SK-N-SH (cell line): ENCODE results near the gene FAM221B. TPM values are rescaled to one million over a fixed set of nuclear protein-coding genes. Genes with fewer than 3 reads are reported as not detected.

Experiments used
- CTCF ChIA-PET: fragments of 300-600, 350-600 bp; formaldehyde crosslinking; extraction: SDS; loops from one replicate; lab custom pipeline; 2021; lab: Yijun Ruan, JAX
- POLR2A ChIA-PET: fragments of 350-600 bp; sonication (Branson Sonifier 250); formaldehyde crosslinking; extraction: SDS; loops from one replicate; lab custom pipeline; 2020; ENCODE audit warnings: antibody characterized with exemption, inconsistent platforms; lab: Yijun Ruan, JAX
- DNase-seq: peaks from one replicate; pipeline ENCODE4 v3.0.0; 2012
- H2AFZ ChIP-seq: fragments of 200-600 bp; sonication (generic); 2 replicates; pipeline ENCODE4 v1.8.1; 2016; ENCODE audit warnings: antibody characterized with exemption, mild to moderate bottlenecking, low read depth
- H3F3A ChIP-seq: fragments of 200-600 bp; sonication (generic); replicated peaks from 2 replicates; pipeline ENCODE3; 2016; ENCODE audit warnings: antibody characterized with exemption, mild to moderate bottlenecking; ENCODE audit not compliant: insufficient read depth
- H3K27ac ChIP-seq, 2 experiments: fragments of 200-500 bp in 1 of 2; fragments of 200-600 bp in 1 of 2; sonication (Bioruptor generic) in 1 of 2; sonication (generic), shearing (Covaris generic) in 1 of 2; 2 replicates each; pipeline versions ENCODE4 v1.5.1 to v1.6.1; 2014 to 2016; ENCODE audit warnings: low read depth in 2 of 2, inconsistent platforms in 1 of 2, low read length in 1 of 2, mild to moderate bottlenecking in 1 of 2, mixed read lengths in 1 of 2
- H3K27me3 ChIP-seq: fragments of 200-600 bp; sonication (generic), shearing (Covaris generic); 2 replicates; pipeline ENCODE4 v1.6.1; 2016; ENCODE audit warnings: mixed run types; ENCODE audit not compliant: insufficient read depth
- H3K36me3 ChIP-seq, 2 experiments: fragments of 200-500 bp in 1 of 2; fragments of 200-600 bp in 1 of 2; sonication (Bioruptor generic) in 1 of 2; sonication (generic) in 1 of 2; replicated peaks in 1 of 2; 2 replicates each; pipeline versions ENCODE3 to v1.5.1; 2014 to 2016; ENCODE audit warnings: low read length in 1 of 2, mild to moderate bottlenecking in 1 of 2; ENCODE audit not compliant: insufficient read depth in 2 of 2, control insufficient read depth in 1 of 2
- H3K4me1 ChIP-seq, 2 experiments: fragments of 200-500 bp in 1 of 2; fragments of 200-600 bp in 1 of 2; sonication (Bioruptor generic) in 1 of 2; sonication (generic), shearing (Covaris generic) in 1 of 2; 2 replicates each; pipeline versions ENCODE4 v1.5.1 to v1.6.1; 2014 to 2016; ENCODE audit warnings: low read depth in 1 of 2, low read length in 1 of 2, mixed run types in 1 of 2; ENCODE audit not compliant: insufficient read depth in 2 of 2, control insufficient read depth in 1 of 2
- H3K4me2 ChIP-seq: fragments of 200-600 bp; sonication (generic), shearing (Covaris generic); 2 replicates; pipeline ENCODE4 v1.6.1; 2017; ENCODE audit warnings: mixed run types
- H3K4me3 ChIP-seq, 2 experiments: fragments of 200-500 bp in 1 of 2; fragments of 200-600 bp in 1 of 2; sonication (Bioruptor generic) in 1 of 2; sonication (generic), shearing (Covaris generic) in 1 of 2; 2 replicates each; pipeline versions ENCODE4 v1.5.1 to v1.8.1; 2014 to 2016; ENCODE audit warnings: low read depth in 2 of 2, inconsistent platforms in 1 of 2, low read length in 1 of 2, mild to moderate bottlenecking in 1 of 2, mixed read lengths in 1 of 2, moderate library complexity in 1 of 2
- H3K79me2 ChIP-seq: fragments of 200-600 bp; sonication (generic); 2 replicates; pipeline ENCODE4 v1.8.1; 2017; ENCODE audit warnings: mild to moderate bottlenecking; ENCODE audit not compliant: insufficient read depth
- H3K9ac ChIP-seq: fragments of 200-600 bp; sonication (generic); 2 replicates; pipeline ENCODE4 v1.6.1; 2017; ENCODE audit warnings: mixed run types
- H3K9me2 ChIP-seq: fragments of 200-600 bp; sonication (generic); 2 replicates; pipeline ENCODE4 v1.6.1; 2017; ENCODE audit warnings: mixed run types
- H3K9me3 ChIP-seq: fragments of 200-600 bp; sonication (generic); 2 replicates; pipeline ENCODE4 v1.6.1; 2017; ENCODE audit warnings: mixed run types, mild to moderate bottlenecking, moderate library complexity
- H4K20me1 ChIP-seq: fragments of 200-600 bp; sonication (generic); 2 replicates; pipeline ENCODE4 v1.6.1; 2017; ENCODE audit warnings: mild to moderate bottlenecking, mixed run types; ENCODE audit not compliant: insufficient read depth
- CTCF ChIP-seq: fragments of 200-600 bp; sonication (generic); IDR thresholded peaks from 2 replicates; pipeline ENCODE4 v1.6.1; 2017; ENCODE audit warnings: antibody characterized with exemption, mild to moderate bottlenecking, moderate library complexity
- GABPA ChIP-seq: IDR thresholded peaks from 2 replicates; pipeline ENCODE4 v1.4.0; 2012; ENCODE audit warnings: low read depth, mild to moderate bottlenecking
- JUND ChIP-seq: IDR thresholded peaks from 2 replicates; pipeline ENCODE4 v1.4.0; 2012
- MEF2A ChIP-seq: IDR thresholded peaks from 2 replicates; pipeline ENCODE4 v1.4.0; 2012; ENCODE audit warnings: low read depth, borderline replicate concordance
- NFIC ChIP-seq: IDR thresholded peaks from 2 replicates; pipeline ENCODE4 v1.4.0; 2012; ENCODE audit warnings: borderline replicate concordance
- RAD21 ChIP-seq: IDR thresholded peaks from 2 replicates; pipeline ENCODE4 v1.6.1; 2012; ENCODE audit warnings: mild to moderate bottlenecking, low read length
- REST ChIP-seq: IDR thresholded peaks from 2 replicates; pipeline ENCODE4 v1.6.1; 2012; ENCODE audit warnings: mild to moderate bottlenecking, low read depth, low read length, moderate library complexity
- SIN3A ChIP-seq: IDR thresholded peaks from 2 replicates; pipeline ENCODE4 v1.6.1; 2012; ENCODE audit warnings: low read depth, mild to moderate bottlenecking, low read length, moderate library complexity, borderline replicate concordance
- TAF1 ChIP-seq: IDR thresholded peaks from 2 replicates; pipeline ENCODE4 v1.6.1; 2012; ENCODE audit warnings: low read depth, mild to moderate bottlenecking, low read length, moderate library complexity, borderline replicate concordance
- YY1 ChIP-seq: IDR thresholded peaks from 2 replicates; pipeline ENCODE4 v1.4.0; 2012; ENCODE audit warnings: low read depth, mild to moderate bottlenecking
- ZBTB33 ChIP-seq: IDR thresholded peaks from 2 replicates; pipeline ENCODE4 v1.4.0; 2012; ENCODE audit warnings: low read depth, borderline replicate concordance
- WGBS: methylation state at CpG from one replicate; pipeline ENCODE4 v1.1.6; 2017; ENCODE audit warnings: low lambda C conversion rate; 5-methylcytosine and 5-hydroxymethylcytosine counted together
- polyA plus RNA-seq, 3 experiments: library from polyadenylated mRNA; depleted of rRNA; stranded (reverse); fragments of >200 nt; gene quantifications; 2 replicates each; pipeline ENCODE4 v1.2.3, GENCODE V29; 2012

The FAM221B gene
- polyA plus RNA-seq, 1 of the 3 experiments (the other 2 are of a cell fraction), result not detected

DNA sequence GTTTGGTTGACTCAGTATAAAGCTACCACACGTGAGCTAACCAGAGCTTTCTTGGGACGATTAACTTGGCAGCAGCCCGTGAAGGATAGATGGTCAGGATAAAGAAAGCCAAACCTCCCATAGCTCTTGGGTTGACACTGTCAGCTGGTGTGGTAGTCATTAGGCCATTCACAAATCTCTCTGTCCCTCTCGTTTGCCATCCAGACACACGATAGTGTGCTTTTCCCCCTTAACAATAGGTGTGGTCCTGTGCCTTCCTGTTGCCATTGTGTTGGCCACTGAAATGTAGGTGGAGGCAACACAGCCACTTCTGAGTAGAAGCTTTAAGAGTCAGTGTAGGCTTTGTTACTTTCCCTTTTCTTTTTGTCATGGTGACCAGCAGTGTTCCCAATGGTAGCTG lies 29.9 kb upstream of the FAM221B start:
- H3K9me3 ChIP-seq, result no peaks in the 10 kb centered on the region

More for the DNA sequence above, 29.9 kb upstream of the FAM221B start:
- ChIA-PET POLR2A (no interaction called here), CTCF (interaction anchor here (0.6 to 3.6 kb wide), 4 partner anchors 24 to 69 kb away, joined by 3 to 17 read pairs (median 4); no protein-coding TSS in a partner anchor)
- TF ChIP-seq TAF1 (no peak), MEF2A (no peak), SIN3A (no peak), CTCF (no peak), RAD21 (no peak), GABPA (no peak), YY1 (no peak), REST (no peak), JUND (no peak), NFIC (no peak), ZBTB33 (no peak)
- Histone ChIP-seq H3F3A (no peaks in the 10 kb centered on the region), H3K36me3 (no peaks in the 10 kb centered on the region), H3K4me3 (no peak overlapping the region), H3K9me2 (no peaks in the 10 kb centered on the region), H3K4me1 (peaks cover 0 to 9% of the 10 kb centered on the region in 2 experiments; a peak in 1 of 4 replicates), H4K20me1 (no peaks in the 10 kb centered on the region), H3K9ac (no peak overlapping the region), H2AFZ (no peak overlapping the region), H3K27ac (no peak overlapping the region), H3K79me2 (no peaks in the 10 kb centered on the region), H3K27me3 (no peaks in the 10 kb centered on the region; the same call in 1 of the 2 replicates), H3K4me2 (no peak overlapping the region)
- DNase-seq, result no peak
- WGBS, result 72% methylated on average over 5 of the region's 5 CpGs
